ENCODE data around the gene TICAM2. TPM values are rescaled to one million over a fixed set of nuclear protein-coding genes. Genes with fewer than 3 reads are reported as not detected.

The TICAM2 gene
- total RNA-seq, 2 donors from 2014 or later, result 1.9 TPM

DNA sequence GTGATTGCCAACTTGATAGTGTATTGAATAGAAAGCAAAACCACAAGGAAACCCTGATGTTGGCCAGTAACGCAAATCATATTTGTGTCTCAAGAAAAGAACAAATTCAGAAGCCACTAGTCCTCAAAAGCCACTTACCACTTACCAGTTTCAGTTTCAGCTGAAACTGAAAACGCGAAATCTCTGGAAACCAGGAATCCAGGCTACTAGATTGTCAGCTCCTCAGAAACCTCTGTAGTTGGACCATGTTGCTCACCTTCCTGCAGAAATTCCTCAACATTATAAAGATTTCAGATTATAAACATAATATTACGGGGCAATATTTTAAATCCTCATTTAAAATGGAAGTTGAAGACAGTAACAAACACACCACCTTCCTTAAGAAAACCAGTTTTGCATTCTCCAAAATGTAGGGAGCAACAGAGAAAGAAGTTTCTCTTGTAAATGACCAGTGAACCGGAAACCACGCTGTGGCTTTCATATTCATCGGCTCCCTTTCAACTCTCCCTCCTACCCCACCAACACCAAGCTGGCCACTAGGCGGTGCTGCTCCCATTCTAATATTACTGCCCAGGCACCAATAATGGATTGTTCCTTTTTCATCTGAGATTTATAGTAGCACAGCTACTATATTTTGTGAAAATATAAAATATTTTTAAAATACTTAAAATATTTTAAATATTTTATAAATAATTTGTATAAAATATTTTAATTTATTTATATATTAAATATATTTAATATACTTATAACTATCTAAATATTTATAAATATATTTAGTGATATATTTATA is 32.3 kb upstream of the TICAM2 start:
- WGBS, result 3% methylated on average over 8 of the region's 8 CpGs
- no peaks in the 10 kb centered on the region for H3K4me1 ChIP-seq (replicated peaks)
- H3K36me3 ChIP-seq, result no peaks in the 10 kb centered on the region
- TF ChIP-seq, protein P1, sequence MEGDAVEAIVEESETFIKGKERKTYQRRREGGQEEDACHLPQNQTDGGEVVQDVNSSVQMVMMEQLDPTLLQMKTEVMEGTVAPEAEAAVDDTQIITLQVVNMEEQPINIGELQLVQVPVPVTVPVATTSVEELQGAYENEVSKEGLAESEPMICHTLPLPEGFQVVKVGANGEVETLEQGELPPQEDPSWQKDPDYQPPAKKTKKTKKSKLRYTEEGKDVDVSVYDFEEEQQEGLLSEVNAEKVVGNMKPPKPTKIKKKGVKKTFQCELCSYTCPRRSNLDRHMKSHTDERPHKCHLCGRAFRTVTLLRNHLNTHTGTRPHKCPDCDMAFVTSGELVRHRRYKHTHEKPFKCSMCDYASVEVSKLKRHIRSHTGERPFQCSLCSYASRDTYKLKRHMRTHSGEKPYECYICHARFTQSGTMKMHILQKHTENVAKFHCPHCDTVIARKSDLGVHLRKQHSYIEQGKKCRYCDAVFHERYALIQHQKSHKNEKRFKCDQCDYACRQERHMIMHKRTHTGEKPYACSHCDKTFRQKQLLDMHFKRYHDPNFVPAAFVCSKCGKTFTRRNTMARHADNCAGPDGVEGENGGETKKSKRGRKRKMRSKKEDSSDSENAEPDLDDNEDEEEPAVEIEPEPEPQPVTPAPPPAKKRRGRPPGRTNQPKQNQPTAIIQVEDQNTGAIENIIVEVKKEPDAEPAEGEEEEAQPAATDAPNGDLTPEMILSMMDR (IDR thresholded peaks at IDR 0.05), result peak; percentile 73 to 89 (median 80)
- TF ChIP-seq POLR2AphosphoS5 (IDR thresholded peaks at IDR 0.05), result peak; percentile 66
- TF ChIP-seq POLR2A (IDR thresholded peaks at IDR 0.05), result no peak
- intact Hi-C loops (cut with DNase I), result no loop called here
- peak overlapping the region; percentile 49 to 68 for H3K27ac ChIP-seq
- peak; percentile 85 for DNase-seq (ENCODE audit: low spot score)
- no peaks in the 10 kb centered on the region for H3K9me3 ChIP-seq
- H3K27me3 ChIP-seq (replicated peaks; ENCODE audit: insufficient read depth), result no peaks in the 10 kb centered on the region
- peak overlapping the region; percentile 17 to 27 for H3K4me3 ChIP-seq

DNA sequence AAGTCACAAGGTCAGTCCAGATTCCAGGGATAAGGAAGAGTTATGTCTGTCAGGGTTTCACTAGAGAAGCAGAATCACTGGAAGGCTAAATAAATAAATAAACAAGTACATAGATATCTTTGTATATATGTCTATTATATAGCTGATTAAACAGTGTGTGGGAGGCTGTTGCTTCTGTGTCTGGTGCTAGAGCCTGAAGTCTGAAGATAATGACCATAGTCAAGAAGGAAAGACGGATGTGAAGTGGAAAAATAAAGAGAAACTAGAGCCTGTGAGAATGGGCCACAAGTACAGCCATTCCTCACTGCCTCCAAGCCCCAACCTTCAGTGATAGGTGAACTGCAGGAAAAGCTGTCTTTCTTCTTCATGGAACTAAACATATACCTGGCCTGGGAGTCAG is 27.6 kb upstream of the TICAM2 start:
- Histone ChIP-seq H3K4me1 (replicated peaks) (no peaks in the 10 kb centered on the region), H3K9me3 (no peaks in the 10 kb centered on the region), H3K27ac (no peak overlapping the region), H3K36me3 (no peaks in the 10 kb centered on the region), H3K4me3 (no peak overlapping the region), H3K27me3 (replicated peaks; ENCODE audit: insufficient read depth) (no peaks in the 10 kb centered on the region)
- intact Hi-C loops (cut with DNase I), result loop anchor here (5.0 to 10.0 kb wide), 2 partner anchors 85 to 212 kb away; partner anchors contain the start of genes AP3S1, ATG12 and FEM1C
- WGBS, result 92% methylated on average over 1 of the region's 1 CpG
- DNase-seq (ENCODE audit: low spot score), result no peak
- no peak for TF ChIP-seq POLR2A (IDR thresholded peaks at IDR 0.05)
- TF ChIP-seq, protein P1 (IDR thresholded peaks at IDR 0.05), result no peak
- TF ChIP-seq POLR2AphosphoS5 (IDR thresholded peaks at IDR 0.05), result no peak

DNA sequence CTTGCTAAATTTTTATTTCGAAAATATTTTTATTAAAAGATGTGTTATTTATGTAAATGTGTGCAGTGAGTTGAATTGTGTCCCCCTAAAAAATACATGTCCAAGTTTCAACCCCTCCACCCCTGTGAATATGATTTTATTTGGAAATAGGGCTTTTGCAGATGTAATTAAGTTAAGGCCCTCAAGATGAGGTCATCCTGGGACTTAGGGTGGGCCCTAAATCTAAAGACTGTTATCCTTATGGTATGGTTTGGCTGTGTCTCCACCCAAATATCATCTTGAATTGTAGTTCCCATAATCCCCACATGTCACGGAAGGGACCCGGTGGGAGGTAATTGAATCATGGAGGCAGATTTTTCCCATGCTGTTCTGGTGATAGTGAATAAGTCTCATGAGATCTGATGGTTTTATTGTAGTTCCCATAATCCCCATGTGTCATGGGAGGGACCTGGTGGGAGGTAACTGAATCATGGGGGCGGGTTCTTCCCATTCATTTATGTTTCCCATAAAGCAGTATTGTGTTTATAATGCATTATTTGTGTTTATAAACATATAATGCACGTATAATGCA is 25.1 kb upstream of the TICAM2 start:
- no peaks in the 10 kb centered on the region for H3K27me3 ChIP-seq (replicated peaks; ENCODE audit: insufficient read depth)
- no peak for DNase-seq (ENCODE audit: low spot score)
- H3K27ac ChIP-seq, result no peak overlapping the region
- no peaks in the 10 kb centered on the region for H3K9me3 ChIP-seq
- H3K4me1 ChIP-seq (replicated peaks), result no peaks in the 10 kb centered on the region
- WGBS, result 74% methylated on average over 5 of the region's 5 CpGs
- intact Hi-C loops (cut with DNase I), result loop anchor here (5.0 to 10.0 kb wide), 2 partner anchors 83 to 215 kb away; partner anchors contain the start of genes AP3S1, ATG12 and FEM1C
- TF ChIP-seq POLR2AphosphoS5 (IDR thresholded peaks at IDR 0.05), result no peak
- TF ChIP-seq, protein P1 (IDR thresholded peaks at IDR 0.05), result no peak
- TF ChIP-seq POLR2A (IDR thresholded peaks at IDR 0.05), result no peak
- no peak overlapping the region for H3K4me3 ChIP-seq
- no peaks in the 10 kb centered on the region for H3K36me3 ChIP-seq

DNA sequence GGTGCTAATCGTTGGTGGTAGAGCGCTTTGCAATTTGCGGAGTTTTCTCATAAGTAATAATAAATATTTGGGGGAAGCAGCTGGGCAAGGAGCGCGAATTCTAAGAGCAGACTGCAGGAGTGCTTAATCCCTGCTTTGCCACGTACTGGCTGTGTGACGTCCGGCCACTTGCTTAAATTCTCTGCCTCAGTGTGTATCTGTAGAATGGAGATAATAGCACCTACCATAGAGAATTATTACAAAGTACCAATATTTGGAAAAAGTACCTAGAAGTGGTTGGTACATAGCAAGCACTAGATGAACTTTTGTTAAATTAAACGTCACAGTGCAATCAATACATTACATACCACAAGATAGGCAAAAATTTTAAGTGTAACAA is 24.2 kb upstream of the TICAM2 start:
- WGBS, result 0% methylated on average over 9 of the region's 9 CpGs
- TF ChIP-seq POLR2A (IDR thresholded peaks at IDR 0.05) (no peak), POLR2AphosphoS5 (IDR thresholded peaks at IDR 0.05) (no peak)
- TF ChIP-seq, protein P1 (IDR thresholded peaks at IDR 0.05), result no peak
- Histone ChIP-seq H3K4me3 (peak overlapping the region; percentile 69 to 84), H3K36me3 (no peaks in the 10 kb centered on the region), H3K27me3 (replicated peaks; ENCODE audit: insufficient read depth) (no peaks in the 10 kb centered on the region), H3K4me1 (replicated peaks) (no peaks in the 10 kb centered on the region), H3K27ac (peak overlapping the region; percentile 92 to 95), H3K9me3 (no peaks in the 10 kb centered on the region)
- DNase-seq (ENCODE audit: low spot score), result no peak
- intact Hi-C loops (cut with DNase I), result loop anchor here (5.0 to 10.0 kb wide), 2 partner anchors 82 to 216 kb away; partner anchors contain the start of genes AP3S1, ATG12 and FEM1C
